OCI-M2 (cell line): ENCODE results near the gene ERLEC1.
"Not testable (repeated sequence)": the region's sequence is repeated elsewhere in the genome, so short reads cannot be mapped to it uniquely, and the experiment has no call there.

Experiments used
- DNase-seq: peaks from one replicate; lab custom pipeline; 2025; ENCODE audit not compliant: unreplicated experiment; lab: John Stamatoyannopoulos, UW

Gene ERLEC1

GRCh38 chr2:53828331-53828730 lies 41.5 kb downstream of the ERLEC1 start:
- no peak for DNase-seq

DNA sequence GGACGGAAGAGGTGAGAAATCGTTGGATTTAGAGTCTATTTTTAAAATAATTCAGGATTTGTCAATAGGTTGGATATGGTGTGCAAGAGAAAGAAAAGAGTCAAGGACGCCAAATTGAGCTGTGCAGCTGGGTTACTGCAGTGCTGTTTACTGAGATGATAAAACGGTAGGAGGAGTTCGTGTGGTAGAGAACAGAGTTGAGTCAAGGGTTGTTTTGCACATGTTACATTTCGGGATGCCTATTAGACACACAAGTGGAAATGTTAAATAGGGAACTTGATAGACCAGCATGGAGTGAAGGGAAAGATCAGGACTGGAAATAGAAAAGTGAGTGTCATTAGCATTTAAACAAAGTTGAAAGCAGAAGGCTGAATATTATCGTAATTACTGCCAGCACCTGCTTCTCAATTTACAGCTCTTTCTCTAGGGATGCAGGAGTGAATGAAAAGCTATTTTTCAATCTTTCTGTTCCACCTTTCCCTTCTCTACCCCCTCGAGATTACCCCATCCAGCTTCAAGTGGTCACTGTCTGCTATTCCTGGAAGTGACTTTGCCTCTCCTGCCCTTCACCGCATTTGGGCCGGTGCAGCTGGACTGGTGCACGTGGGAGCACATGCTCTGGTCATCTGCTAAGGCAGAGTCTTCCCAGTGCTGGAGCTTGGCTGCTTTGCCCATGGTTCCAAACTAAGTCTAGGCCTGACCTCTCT lies 42.6 kb downstream of the ERLEC1 start:
- no peak for DNase-seq

DNA sequence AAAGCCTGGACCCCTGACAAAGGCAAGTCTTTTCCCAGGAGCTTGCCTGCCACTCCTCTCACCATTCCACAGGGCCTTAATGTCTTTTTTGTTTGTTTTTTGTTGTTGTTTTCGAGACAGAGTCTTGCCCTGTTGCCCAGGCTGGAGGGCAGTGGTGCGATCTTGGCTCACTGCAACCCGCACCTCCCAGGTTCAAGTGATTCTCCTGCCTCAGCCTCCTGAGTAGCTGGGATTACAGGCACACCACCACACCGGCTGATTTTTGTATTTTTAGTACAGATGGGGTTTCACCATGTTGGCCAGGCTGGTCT lies 43.1 kb downstream of the ERLEC1 start:
- DNase-seq, result not testable (repeated sequence)

- no peak for DNase-seq
These were observed 53.7 kb downstream of the ERLEC1 start for GRCh38 chr2:53840580-53840979.

GRCh38 chr2:53841651-53842050 lies 54.8 kb downstream of the ERLEC1 start:
- DNase-seq, result not testable (repeated sequence)

- no peak for DNase-seq
These were observed 56.0 kb downstream of the ERLEC1 start for GRCh38 chr2:53842891-53843290.

GRCh38 chr2:53843595-53843994 lies 56.8 kb downstream of the ERLEC1 start:
- DNase-seq, result no peak

- DNase-seq, result no peak
These were observed 61.2 kb downstream of the ERLEC1 start for GRCh38 chr2:53848062-53848461.

GRCh38 chr2:53851052-53851757 lies 64.4 kb downstream of the ERLEC1 start:
- DNase-seq, result not testable (repeated sequence)

DNA sequence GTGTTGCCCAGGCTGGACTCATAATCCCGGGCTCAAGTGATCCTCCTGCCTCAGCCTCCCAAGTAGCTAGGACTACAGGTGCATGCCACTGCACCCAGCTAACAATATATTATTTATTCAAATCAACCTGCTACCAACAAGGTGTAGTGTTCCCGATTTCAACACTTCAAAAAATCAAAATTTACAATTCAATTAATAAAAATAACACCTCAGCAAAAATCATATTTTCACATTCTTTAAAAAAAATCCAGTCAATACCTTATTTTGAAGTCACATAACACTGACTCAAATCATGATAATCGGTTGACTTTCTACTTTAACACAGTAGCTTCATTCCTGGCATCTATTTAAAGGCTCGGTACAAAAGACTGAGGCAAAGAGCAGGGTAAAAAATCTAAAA lies 65.7 kb downstream of the ERLEC1 start:
- no peak for DNase-seq

GRCh38 chr2:53854678-53855077 lies 67.8 kb downstream of the ERLEC1 start:
- DNase-seq, result no peak

- DNase-seq, result no peak
These were observed 69.4 kb downstream of the ERLEC1 start for GRCh38 chr2:53856272-53856671.

GRCh38 chr2:53859206-53860181 lies 72.7 kb downstream of the ERLEC1 start, which contains the start of gene GPR75:
Gene GPR75, minus strand, starts transcription at chr2:53859967. Its CDS starts 5,211 bp downstream, at chr2:53854756.
- DNase-seq, result no peak

DNA sequence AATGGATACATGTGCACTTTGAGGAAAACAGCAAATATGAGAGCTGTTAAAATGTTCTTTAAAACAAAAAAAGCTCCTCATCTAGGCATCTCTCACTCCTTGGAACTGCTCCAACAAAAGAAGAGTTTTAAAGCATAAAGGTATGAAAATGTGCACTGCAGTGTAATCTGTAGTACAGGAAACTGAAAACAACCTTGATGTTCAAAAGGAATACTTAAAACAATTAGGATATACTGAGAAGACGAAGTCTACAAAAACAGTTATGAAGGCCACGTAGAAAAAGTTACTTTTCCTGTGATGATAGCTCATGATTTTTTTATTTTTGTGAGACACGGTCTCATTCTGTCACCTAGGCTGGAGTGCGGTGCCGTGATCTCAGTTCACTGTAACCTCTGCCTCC lies 75.0 kb downstream of the ERLEC1 start:
- DNase-seq, result no peak

- no peak for DNase-seq
These were observed 76.8 kb downstream of the ERLEC1 start for GRCh38 chr2:53863538-53864227.

DNA sequence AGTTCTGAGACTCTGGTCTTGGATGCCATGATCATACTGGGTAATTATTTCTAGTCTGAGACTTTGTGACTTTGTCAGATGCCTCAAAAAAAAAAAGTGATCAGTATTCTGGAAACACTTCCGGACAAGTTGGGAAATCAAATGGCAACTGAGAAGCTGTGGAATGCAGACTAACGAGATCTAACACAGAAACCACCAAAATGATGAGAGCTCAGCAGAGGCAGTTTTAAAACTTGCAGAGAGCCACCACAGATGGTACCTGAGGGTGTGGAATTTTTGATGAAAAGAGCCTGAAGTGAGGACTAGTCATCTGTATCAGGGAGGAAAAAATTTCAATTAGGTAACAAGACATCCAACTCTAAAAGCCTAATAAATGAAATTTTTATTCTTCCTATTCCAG lies 78.4 kb downstream of the ERLEC1 start:
- DNase-seq, result no peak

DNA sequence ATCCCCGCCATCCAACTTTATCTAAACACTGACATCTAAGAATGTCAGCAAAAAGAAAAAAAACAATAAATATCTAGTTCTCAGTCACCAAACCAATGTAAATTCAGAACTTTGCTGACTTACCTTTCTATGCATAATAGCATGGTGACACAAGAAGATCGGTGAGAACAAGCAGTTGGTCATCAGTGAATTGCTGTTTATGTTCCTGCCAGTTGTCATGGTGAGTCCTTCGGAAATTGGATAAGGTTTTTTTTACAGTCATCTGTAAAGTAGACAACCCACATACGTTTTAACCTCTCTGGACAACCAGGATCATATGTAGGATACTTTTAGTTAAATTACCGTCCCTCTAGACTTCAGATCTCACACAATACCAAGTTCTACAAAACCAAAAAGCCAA lies 79.1 kb downstream of the ERLEC1 start:
- DNase-seq, result no peak

DNA sequence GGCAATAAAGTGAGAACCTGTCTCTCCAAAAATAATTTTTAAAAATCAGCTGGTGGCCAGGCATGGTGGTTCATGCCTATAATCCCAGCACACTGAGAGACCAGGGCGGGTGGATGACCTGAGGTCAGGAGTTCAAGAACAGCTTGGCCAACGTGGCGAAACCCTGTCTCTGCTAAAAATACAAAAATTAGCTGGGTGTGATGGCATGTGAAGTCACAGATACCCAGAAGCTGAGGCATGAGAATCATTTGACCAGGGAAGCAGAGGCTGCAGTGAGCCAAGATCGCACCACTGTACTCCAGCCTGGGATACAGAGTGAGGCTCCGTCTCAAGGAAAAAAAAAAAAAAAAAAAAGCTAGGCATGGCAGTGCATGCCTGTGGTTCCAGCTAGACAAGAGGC lies 80.3 kb downstream of the ERLEC1 start:
- no peak for DNase-seq

DNA sequence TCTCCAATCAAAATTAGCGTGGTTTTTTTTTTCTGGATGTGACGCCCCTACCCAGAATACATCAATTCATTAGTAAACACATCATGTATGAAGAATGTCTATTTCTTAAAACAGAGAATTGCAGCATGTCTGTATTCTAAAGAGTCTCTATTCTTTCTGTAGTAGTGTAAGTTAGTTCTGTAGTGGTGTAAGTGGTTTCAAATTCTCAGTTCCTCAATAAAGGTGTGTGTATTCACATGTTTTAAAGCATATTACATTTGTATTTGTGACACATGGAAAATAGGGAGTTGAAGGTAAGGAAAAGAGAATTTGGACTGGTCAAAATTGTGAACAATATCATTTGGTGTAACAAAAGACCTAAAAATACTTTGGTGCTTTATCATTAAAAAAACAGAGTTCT lies 80.9 kb downstream of the ERLEC1 start:
- DNase-seq, result no peak
